ENCODE measurements around the gene SLC2A4. TPM values are rescaled to one million over a fixed set of nuclear protein-coding genes. Genes with fewer than 3 reads are reported as not detected.

SLC2A4 gene
- total and polyA plus RNA-seq, 2 experiments from 2014 or later, result 6.3 to 13.6 TPM

DNA sequence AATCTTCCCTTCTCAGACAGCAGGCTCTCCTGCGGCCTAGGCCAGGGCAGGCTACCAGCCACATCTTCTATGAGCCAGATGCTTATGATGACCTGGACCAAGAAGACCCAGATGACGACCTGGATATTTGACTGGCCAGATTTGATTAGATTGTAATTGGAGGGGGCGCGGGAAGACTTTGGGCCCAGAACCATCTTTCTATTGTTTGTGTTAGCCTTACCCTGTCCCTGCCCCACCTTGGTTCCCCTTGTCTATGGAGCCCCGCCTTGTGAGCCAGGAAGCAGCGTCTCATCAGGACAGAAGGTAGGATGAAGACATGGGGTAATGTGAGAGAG lies 22.0 kb upstream of the SLC2A4 start (continued):
- TF ChIP-seq, protein P1, sequence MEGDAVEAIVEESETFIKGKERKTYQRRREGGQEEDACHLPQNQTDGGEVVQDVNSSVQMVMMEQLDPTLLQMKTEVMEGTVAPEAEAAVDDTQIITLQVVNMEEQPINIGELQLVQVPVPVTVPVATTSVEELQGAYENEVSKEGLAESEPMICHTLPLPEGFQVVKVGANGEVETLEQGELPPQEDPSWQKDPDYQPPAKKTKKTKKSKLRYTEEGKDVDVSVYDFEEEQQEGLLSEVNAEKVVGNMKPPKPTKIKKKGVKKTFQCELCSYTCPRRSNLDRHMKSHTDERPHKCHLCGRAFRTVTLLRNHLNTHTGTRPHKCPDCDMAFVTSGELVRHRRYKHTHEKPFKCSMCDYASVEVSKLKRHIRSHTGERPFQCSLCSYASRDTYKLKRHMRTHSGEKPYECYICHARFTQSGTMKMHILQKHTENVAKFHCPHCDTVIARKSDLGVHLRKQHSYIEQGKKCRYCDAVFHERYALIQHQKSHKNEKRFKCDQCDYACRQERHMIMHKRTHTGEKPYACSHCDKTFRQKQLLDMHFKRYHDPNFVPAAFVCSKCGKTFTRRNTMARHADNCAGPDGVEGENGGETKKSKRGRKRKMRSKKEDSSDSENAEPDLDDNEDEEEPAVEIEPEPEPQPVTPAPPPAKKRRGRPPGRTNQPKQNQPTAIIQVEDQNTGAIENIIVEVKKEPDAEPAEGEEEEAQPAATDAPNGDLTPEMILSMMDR (conservative IDR thresholded peaks at IDR 0.05; ENCODE audit: low read depth in 2 of 2), result no peak
- no peak for TF ChIP-seq NANOG (IDR thresholded peaks at IDR 0.05; ENCODE audit: borderline replicate concordance)
- TF ChIP-seq EZH2 (IDR thresholded peaks at IDR 0.05; ENCODE audit: low read depth, unreplicated experiment), result no peak
- TF ChIP-seq ZNF462 (CRISPR knock-in tag; IDR thresholded peaks at IDR 0.05), result no peak
- no peak for TF ChIP-seq CREB1 (CRISPR knock-in tag; IDR thresholded peaks at IDR 0.05; ENCODE audit: low read depth)
- TF ChIP-seq STAT1 (IDR thresholded peaks at IDR 0.05; ENCODE audit: unreplicated experiment), result no peak
- no peak for TF ChIP-seq ZNF114 (CRISPR knock-in tag; IDR thresholded peaks at IDR 0.05)

DNA sequence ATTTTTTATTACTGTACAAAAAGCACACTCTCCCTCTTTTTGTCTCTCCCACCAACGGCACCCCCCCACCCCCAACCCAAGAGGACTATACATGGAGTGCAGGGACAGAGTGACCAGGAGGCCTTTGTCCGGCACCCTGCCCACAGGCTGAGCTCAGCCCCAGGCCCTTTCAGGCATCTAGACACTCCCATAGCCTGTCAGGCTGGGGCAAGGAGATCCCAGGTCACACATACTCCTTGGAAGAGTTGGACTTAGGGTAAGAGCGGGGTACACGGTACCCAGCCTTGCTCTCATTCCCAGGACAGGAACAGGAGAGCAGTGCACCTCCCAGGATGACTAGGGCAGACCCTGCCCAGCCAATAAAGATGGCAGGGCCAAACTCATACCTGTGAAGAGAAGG lies 21.4 kb upstream of the SLC2A4 start:
- H3K27ac ChIP-seq (ENCODE audit: low read depth), result peak overlapping the region; percentile 97; the same call in 1 of the 2 replicates
- Mint-ChIP-seq H3K27me3 (ENCODE audit: insufficient read depth, low read depth, poor library complexity) (peaks cover 33% of the 10 kb centered on the region), H3K27ac (peak overlapping the region; percentile 84; the same call in 1 of the 2 replicates), H3K36me3 (ENCODE audit: low read depth) (peaks cover 51% of the 10 kb centered on the region), H3K4me1 (peaks cover 28% of the 10 kb centered on the region), H3K9me3 (no peaks in the 10 kb centered on the region; the same call in 2 of the 3 replicates), H3K4me3 (peak overlapping the region; percentile 91)
- no peaks in the 10 kb centered on the region for H3K9me2 ChIP-seq (ENCODE audit: insufficient read depth)
- H3K4me3 ChIP-seq, result peak overlapping the region; percentile 99
- DNase-seq (ENCODE audit: low spot score) (no peak), ATAC-seq (no peak)
- no peaks in the 10 kb centered on the region for H3K27me3 ChIP-seq (ENCODE audit: insufficient read depth)
- H3K36me3 ChIP-seq (ENCODE audit: insufficient read depth), result peaks cover 16% of the 10 kb centered on the region
- H3K79me2 ChIP-seq (replicated peaks; ENCODE audit: insufficient read depth), result peaks cover 27% of the 10 kb centered on the region
- no peak for TF ChIP-seq EZH2 (IDR thresholded peaks at IDR 0.05; ENCODE audit: low read depth, unreplicated experiment)
- TF ChIP-seq POLR2AphosphoS5 (IDR thresholded peaks at IDR 0.05; ENCODE audit: low read depth), result no peak
- H2AFZ ChIP-seq, result no peak overlapping the region
- H4K20me1 ChIP-seq (replicated peaks; ENCODE audit: insufficient read depth), result peaks cover 17% of the 10 kb centered on the region; the same call in 1 of the 2 replicates
- H3K4me2 ChIP-seq, result peak overlapping the region; percentile 100
- H3F3A ChIP-seq (replicated peaks; ENCODE audit: low read depth), result peaks cover 21% of the 10 kb centered on the region
- H3K4me1 ChIP-seq (ENCODE audit: insufficient read depth), result peaks cover 9% of the 10 kb centered on the region

All from GM23338 (cell line).